WTC11 (cell line): ENCODE results near the gene SAAL1. TPM values are rescaled to one million over a fixed set of nuclear protein-coding genes. Genes with fewer than 3 reads are reported as not detected.

ENCODE experiments used
- ATAC-seq: fragments of 200-7000 bp; cut with Tn5 transposase; 2 replicates; pipeline ENCODE4 v1.10.0; 2021; ENCODE audit warnings: mild to moderate bottlenecking, moderate library complexity
- CTCF ChIA-PET: fragments of 300-600 bp; sonication (Branson Sonifier 250); formaldehyde crosslinking; loops from one replicate; lab custom pipeline; 2021; ENCODE audit warnings: antibody characterized with exemption; lab: Charles Lee
- POLR2A ChIA-PET: fragments of 350-600 bp; sonication (Branson Sonifier 250); formaldehyde crosslinking; loops from one replicate; lab custom pipeline; 2021; ENCODE audit warnings: antibody characterized with exemption; lab: Charles Lee
- DNase-seq: peaks from one replicate; pipeline ENCODE4 v3.0.0; 2021; ENCODE audit warnings: low spot score
- H3K27ac Mint-ChIP-seq: 2 replicates; pipeline ENCODE4 v1.8.0; 2021; ENCODE audit warnings: mixed read lengths
- H3K27me3 Mint-ChIP-seq: 2 replicates; pipeline ENCODE4 v1.8.0; 2021; ENCODE audit warnings: low read depth, mild to moderate bottlenecking, moderate library complexity, mixed read lengths
- H3K36me3 Mint-ChIP-seq: 2 replicates; pipeline ENCODE4 v1.8.0; 2021; ENCODE audit warnings: mixed read lengths
- H3K4me1 Mint-ChIP-seq: 2 replicates; pipeline ENCODE4 v1.8.0; 2022; ENCODE audit warnings: mixed read lengths
- H3K4me3 Mint-ChIP-seq: 2 replicates; pipeline ENCODE4 v1.8.0; 2021; ENCODE audit warnings: mild to moderate bottlenecking, moderate library complexity, mixed read lengths
- H3K9me3 Mint-ChIP-seq: 2 replicates; pipeline ENCODE4 v1.8.0; 2021; ENCODE audit warnings: mixed read lengths
- ATF6 ChIP-seq: sonication (generic); formaldehyde crosslinking; IDR thresholded peaks from 2 replicates; pipeline ENCODE4 v1.8.1; 2023; ENCODE audit warnings: mild to moderate bottlenecking, missing genetic modification reagents
- CBFB ChIP-seq: sonication (generic); formaldehyde crosslinking; IDR thresholded peaks from 2 replicates; pipeline ENCODE4 v1.8.1; 2022; ENCODE audit warnings: mild to moderate bottlenecking, low read depth, missing genetic modification reagents
- CREM ChIP-seq: sonication (generic); formaldehyde crosslinking; IDR thresholded peaks from 2 replicates; pipeline ENCODE4 v1.8.1; 2022; ENCODE audit warnings: mild to moderate bottlenecking, missing genetic modification reagents, moderate library complexity
- ELF4 ChIP-seq: sonication (generic); formaldehyde crosslinking; IDR thresholded peaks from 2 replicates; pipeline ENCODE4 v1.8.1; 2022; ENCODE audit warnings: low read depth, mild to moderate bottlenecking, moderate library complexity, missing genetic modification reagents
- PREB ChIP-seq: sonication (generic); formaldehyde crosslinking; IDR thresholded peaks from 2 replicates; pipeline ENCODE4 v1.8.1; 2022; ENCODE audit warnings: mild to moderate bottlenecking, missing genetic modification reagents, moderate library complexity, borderline replicate concordance
- SP1 ChIP-seq: sonication (generic); formaldehyde crosslinking; conservative IDR thresholded peaks from 2 replicates; pipeline ENCODE4 v1.8.1; 2022; ENCODE audit warnings: missing genetic modification reagents
- ZNF138 ChIP-seq: sonication (generic); formaldehyde crosslinking; conservative IDR thresholded peaks from 2 replicates; pipeline ENCODE4 v1.8.1; 2022; ENCODE audit warnings: mild to moderate bottlenecking, moderate library complexity, missing genetic modification reagents
- ZNF532 ChIP-seq: fragments of 250-450 bp; sonication (Bioruptor Pico); IDR thresholded peaks from 2 replicates; pipeline ENCODE4 v1.9.0; 2021; ENCODE audit warnings: mild to moderate bottlenecking, borderline replicate concordance
- ZNF671 ChIP-seq: fragments of 250-450 bp; sonication (Bioruptor Pico); IDR thresholded peaks from 2 replicates; pipeline ENCODE4 v1.8.0; 2021; ENCODE audit warnings: mild to moderate bottlenecking
- total RNA-seq: library from RNA; stranded (reverse); gene quantifications from 3 replicates; pipeline ENCODE4 v1.2.3, GENCODE V29; 2021
- TF ChIP-seq, protein P1 (sequence below): fragments of 250-450 bp; sonication (Bioruptor Pico); IDR thresholded peaks from 2 replicates; pipeline ENCODE4 v1.9.0; 2021; ENCODE audit warnings: mild to moderate bottlenecking
- TF ChIP-seq, protein P2 (sequence below): fragments of 200-600 bp; IDR thresholded peaks from 2 replicates; pipeline ENCODE4 v1.8.0; 2022; ENCODE audit warnings: antibody characterized with exemption
- TF ChIP-seq, protein P3 (sequence below): sonication (generic); formaldehyde crosslinking; IDR thresholded peaks from 2 replicates; pipeline ENCODE4 v1.8.0; 2022; ENCODE audit warnings: mild to moderate bottlenecking, missing genetic modification reagents

The SAAL1 gene
- total RNA-seq, 1 experiment from 2014 or later = 40.9 TPM

GRCh38 chr11:18145837-18146236, 40.0 kb upstream of the SAAL1 start:
- Mint-ChIP-seq H3K9me3 (peaks cover 12% of the 10 kb centered on the region), H3K36me3 (no peaks in the 10 kb centered on the region), H3K27ac (no peak overlapping the region), H3K27me3 (peaks cover 14% of the 10 kb centered on the region), H3K4me1 (peaks cover 1% of the 10 kb centered on the region), H3K4me3 (no peak overlapping the region)
- ATAC-seq (no peak), DNase-seq (no peak)
- TF ChIP-seq CBFB (CRISPR knock-in tag) = no peak
- no peak for TF ChIP-seq CREM (CRISPR knock-in tag)
- TF ChIP-seq, protein P1, sequence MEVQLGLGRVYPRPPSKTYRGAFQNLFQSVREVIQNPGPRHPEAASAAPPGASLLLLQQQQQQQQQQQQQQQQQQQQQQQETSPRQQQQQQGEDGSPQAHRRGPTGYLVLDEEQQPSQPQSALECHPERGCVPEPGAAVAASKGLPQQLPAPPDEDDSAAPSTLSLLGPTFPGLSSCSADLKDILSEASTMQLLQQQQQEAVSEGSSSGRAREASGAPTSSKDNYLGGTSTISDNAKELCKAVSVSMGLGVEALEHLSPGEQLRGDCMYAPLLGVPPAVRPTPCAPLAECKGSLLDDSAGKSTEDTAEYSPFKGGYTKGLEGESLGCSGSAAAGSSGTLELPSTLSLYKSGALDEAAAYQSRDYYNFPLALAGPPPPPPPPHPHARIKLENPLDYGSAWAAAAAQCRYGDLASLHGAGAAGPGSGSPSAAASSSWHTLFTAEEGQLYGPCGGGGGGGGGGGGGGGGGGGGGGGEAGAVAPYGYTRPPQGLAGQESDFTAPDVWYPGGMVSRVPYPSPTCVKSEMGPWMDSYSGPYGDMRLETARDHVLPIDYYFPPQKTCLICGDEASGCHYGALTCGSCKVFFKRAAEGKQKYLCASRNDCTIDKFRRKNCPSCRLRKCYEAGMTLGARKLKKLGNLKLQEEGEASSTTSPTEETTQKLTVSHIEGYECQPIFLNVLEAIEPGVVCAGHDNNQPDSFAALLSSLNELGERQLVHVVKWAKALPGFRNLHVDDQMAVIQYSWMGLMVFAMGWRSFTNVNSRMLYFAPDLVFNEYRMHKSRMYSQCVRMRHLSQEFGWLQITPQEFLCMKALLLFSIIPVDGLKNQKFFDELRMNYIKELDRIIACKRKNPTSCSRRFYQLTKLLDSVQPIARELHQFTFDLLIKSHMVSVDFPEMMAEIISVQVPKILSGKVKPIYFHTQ (CRISPR knock-in tag) = no peak
- TF ChIP-seq ZNF532 (CRISPR knock-in tag) = no peak
- TF ChIP-seq, protein P2, sequence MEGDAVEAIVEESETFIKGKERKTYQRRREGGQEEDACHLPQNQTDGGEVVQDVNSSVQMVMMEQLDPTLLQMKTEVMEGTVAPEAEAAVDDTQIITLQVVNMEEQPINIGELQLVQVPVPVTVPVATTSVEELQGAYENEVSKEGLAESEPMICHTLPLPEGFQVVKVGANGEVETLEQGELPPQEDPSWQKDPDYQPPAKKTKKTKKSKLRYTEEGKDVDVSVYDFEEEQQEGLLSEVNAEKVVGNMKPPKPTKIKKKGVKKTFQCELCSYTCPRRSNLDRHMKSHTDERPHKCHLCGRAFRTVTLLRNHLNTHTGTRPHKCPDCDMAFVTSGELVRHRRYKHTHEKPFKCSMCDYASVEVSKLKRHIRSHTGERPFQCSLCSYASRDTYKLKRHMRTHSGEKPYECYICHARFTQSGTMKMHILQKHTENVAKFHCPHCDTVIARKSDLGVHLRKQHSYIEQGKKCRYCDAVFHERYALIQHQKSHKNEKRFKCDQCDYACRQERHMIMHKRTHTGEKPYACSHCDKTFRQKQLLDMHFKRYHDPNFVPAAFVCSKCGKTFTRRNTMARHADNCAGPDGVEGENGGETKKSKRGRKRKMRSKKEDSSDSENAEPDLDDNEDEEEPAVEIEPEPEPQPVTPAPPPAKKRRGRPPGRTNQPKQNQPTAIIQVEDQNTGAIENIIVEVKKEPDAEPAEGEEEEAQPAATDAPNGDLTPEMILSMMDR = no peak
- no peak for TF ChIP-seq ATF6 (CRISPR knock-in tag)
- TF ChIP-seq PREB (CRISPR knock-in tag) = no peak
- no peak for TF ChIP-seq ZNF671 (CRISPR knock-in tag)
- no peak for TF ChIP-seq ELF4 (CRISPR knock-in tag)
- TF ChIP-seq SP1 (CRISPR knock-in tag) = no peak
- TF ChIP-seq, protein P3, sequence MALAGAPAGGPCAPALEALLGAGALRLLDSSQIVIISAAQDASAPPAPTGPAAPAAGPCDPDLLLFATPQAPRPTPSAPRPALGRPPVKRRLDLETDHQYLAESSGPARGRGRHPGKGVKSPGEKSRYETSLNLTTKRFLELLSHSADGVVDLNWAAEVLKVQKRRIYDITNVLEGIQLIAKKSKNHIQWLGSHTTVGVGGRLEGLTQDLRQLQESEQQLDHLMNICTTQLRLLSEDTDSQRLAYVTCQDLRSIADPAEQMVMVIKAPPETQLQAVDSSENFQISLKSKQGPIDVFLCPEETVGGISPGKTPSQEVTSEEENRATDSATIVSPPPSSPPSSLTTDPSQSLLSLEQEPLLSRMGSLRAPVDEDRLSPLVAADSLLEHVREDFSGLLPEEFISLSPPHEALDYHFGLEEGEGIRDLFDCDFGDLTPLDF (CRISPR knock-in tag) = no peak
- TF ChIP-seq ZNF138 (CRISPR knock-in tag) = no peak
- CTCF ChIA-PET = interaction anchor here (0.7 to 2.1 kb wide), 4 partner anchors 25 to 58 kb away, joined by 3 to 8 read pairs (median 6); no protein-coding TSS in a partner anchor
- POLR2A ChIA-PET = no interaction called here
